SH-SY5Y (cell line): ENCODE results near the gene ATAD2B.

ENCODE experiments used
- GATA2 ChIP-seq: IDR thresholded peaks from 2 replicates; pipeline ENCODE4 v1.6.1; 2011; ENCODE audit warnings: mild to moderate bottlenecking, low read depth, low read length
- GATA3 ChIP-seq: IDR thresholded peaks from 2 replicates; pipeline ENCODE4 v1.6.1; 2011; ENCODE audit warnings: low read depth, mild to moderate bottlenecking, low read length, moderate library complexity

Gene ATAD2B

GRCh38 chr2:23925702-23926289, 1.1 kb downstream of the ATAD2B start:
- no peak for TF ChIP-seq GATA3
- no peak for TF ChIP-seq GATA2

- TF ChIP-seq GATA2 (no peak), GATA3 (no peak)
These were observed 2.1 kb downstream of the ATAD2B start for GRCh38 chr2:23924589-23925359.

- no peak for TF ChIP-seq GATA3
- TF ChIP-seq GATA2 = no peak
These were observed 8.0 kb downstream of the ATAD2B start for GRCh38 chr2:23918837-23919489.

GRCh38 chr2:23916727-23917405, 10.1 kb downstream of the ATAD2B start:
- TF ChIP-seq GATA3 = no peak
- no peak for TF ChIP-seq GATA2

GRCh38 chr2:23915327-23915726, 11.6 kb downstream of the ATAD2B start:
- TF ChIP-seq GATA3 (no peak), GATA2 (no peak)

GRCh38 chr2:23912054-23912453, 14.9 kb downstream of the ATAD2B start:
- no peak for TF ChIP-seq GATA3

GRCh38 chr2:23905155-23905554, 21.8 kb downstream of the ATAD2B start:
- TF ChIP-seq GATA2 (no peak), GATA3 (no peak)

GRCh38 chr2:23904692-23905091, 22.2 kb downstream of the ATAD2B start:
- TF ChIP-seq GATA3 (no peak), GATA2 (no peak)

- TF ChIP-seq GATA2 (no peak), GATA3 (no peak)
These were observed 22.7 kb downstream of the ATAD2B start for GRCh38 chr2:23904215-23904614.

- TF ChIP-seq GATA3 = no peak
- no peak for TF ChIP-seq GATA2
These were observed 23.9 kb downstream of the ATAD2B start for GRCh38 chr2:23903034-23903433.

- TF ChIP-seq GATA3 (no peak), GATA2 (no peak)
These were observed 24.7 kb downstream of the ATAD2B start for GRCh38 chr2:23901966-23902846.

GRCh38 chr2:23900541-23901322, 26.2 kb downstream of the ATAD2B start:
- no peak for TF ChIP-seq GATA2
- TF ChIP-seq GATA3 = no peak

GRCh38 chr2:23900133-23900532, 26.8 kb downstream of the ATAD2B start:
- TF ChIP-seq GATA2 (no peak), GATA3 (no peak)
